Inferior parietal cortex (tissue), 1 donor: ENCODE measurements around the gene GLRX2.
"Not testable (repeated sequence)": the region's sequence is repeated elsewhere in the genome, so short reads cannot be mapped to it uniquely, and the experiment has no call there.

Experiments
- DNase-seq: peaks from one replicate; pipeline ENCODE4 v3.0.0-alpha.2; 2016; ENCODE audit errors: extremely low spot score

Gene GLRX2

GRCh38 chr1:193104907-193105820 is at the start of gene GLRX2:
Gene GLRX2 (minus strand): TSS chr1:193105414. CDS start chr1:193105382, 32 bp downstream.
- DNase-seq, result peak; percentile 83

DNA sequence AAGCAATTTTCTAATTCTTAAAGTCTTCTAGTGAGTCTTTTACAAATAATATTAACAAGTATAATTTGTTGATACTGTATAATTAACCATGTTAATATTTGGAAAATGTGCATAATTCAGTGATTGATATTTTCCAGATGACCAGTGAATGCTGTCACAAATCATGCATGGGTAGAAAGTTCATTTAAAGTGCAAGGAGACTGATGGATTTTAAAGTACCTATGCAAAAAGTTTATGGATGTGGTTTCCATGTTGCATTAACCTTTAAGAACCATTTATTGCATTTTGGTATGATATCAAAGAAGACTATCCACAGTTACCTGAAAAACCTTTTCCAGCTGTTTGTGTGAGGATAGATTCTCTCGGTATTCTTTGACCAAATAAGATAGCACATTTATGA is 39.8 kb upstream of the GLRX2 start:
- no peak for DNase-seq

GRCh38 chr1:193144361-193144938 is 39.2 kb upstream of the GLRX2 start:
- DNase-seq, result no peak

- peak; percentile 44 for DNase-seq
Observed at GRCh38 chr1:193143285-193143684, 38.1 kb upstream of the GLRX2 start.

DNA sequence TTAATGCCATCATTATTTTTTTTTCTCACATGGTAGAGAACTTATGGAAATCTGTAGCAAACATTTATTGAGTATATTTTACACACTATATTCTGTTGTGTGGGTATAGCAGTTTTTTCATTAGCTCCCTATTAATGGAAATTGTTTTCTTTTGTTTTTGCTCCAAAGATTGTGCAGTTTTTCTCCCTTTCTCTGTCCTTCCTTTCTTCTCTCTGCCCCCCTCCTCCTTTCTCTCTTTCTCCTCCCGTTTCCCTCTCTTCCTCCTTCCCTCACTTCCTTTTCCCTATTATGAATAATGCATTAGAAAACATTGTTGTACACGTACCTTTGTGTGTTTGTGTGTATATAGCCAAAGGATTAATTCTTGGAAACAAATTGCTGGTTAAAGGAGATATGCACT is 37.2 kb upstream of the GLRX2 start:
- DNase-seq, result no peak

GRCh38 chr1:193141804-193142203 is 36.6 kb upstream of the GLRX2 start:
- DNase-seq, result no peak

DNA sequence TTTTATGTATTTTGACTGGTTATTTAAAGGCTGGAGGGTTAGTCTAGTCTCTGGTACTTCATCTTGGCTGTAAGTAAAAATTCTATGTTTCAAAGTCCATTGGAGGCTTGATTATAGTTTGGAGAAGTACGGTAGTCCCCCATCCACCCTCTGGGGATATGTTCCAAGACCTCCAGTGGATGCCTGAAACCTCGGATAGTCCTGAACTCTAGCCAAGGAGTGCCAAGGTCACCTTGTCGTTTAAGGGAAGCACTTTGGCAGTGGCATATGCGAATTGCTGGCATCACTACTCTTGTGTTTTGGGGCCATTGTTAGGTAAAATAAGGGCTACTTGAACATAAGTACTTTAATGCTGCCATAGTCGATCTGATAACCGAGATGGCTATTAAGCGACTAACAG is 35.0 kb upstream of the GLRX2 start:
- no peak for DNase-seq

- no peak for DNase-seq
Observed at GRCh38 chr1:193131266-193131860, 26.1 kb upstream of the GLRX2 start.

DNA sequence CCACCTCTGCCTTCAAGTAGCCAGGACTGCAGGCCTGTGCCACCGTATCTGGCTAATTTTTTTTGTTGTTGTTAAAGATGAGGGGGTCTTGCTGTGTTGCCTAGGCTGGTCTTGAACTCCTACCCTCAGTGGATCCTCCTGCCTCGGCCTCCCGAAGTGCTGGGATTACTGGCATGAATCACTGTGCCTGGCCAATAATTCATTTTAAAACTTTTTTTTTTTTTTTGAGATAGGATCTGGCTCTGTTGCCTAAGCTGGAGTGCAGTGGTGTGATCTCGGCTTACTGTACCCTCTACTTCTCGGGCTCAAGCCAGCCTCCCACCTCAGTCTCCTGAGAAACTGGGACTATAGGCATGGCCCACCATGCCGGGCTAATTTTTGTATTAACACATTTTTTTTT is 20.2 kb upstream of the GLRX2 start:
- no peak for DNase-seq

DNA sequence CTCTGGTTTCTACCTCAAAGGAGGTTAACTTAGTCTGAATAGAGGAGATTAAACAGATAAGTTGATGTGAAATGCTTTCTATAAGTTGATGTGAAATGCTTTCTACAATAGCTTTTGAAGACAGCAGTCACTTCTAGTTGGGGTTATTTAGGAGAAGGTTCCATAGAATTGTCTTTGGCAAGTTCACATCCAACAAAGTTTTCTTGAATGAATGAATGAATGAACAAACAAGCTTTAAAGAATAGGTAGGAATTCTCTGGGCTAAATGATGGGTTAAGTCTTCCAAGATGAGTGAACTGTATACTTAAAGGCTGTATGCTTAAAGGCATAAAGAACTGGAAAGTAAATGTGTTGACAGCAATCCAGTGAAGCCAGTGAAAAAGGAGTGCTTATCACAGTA is 18.5 kb upstream of the GLRX2 start:
- no peak for DNase-seq

DNA sequence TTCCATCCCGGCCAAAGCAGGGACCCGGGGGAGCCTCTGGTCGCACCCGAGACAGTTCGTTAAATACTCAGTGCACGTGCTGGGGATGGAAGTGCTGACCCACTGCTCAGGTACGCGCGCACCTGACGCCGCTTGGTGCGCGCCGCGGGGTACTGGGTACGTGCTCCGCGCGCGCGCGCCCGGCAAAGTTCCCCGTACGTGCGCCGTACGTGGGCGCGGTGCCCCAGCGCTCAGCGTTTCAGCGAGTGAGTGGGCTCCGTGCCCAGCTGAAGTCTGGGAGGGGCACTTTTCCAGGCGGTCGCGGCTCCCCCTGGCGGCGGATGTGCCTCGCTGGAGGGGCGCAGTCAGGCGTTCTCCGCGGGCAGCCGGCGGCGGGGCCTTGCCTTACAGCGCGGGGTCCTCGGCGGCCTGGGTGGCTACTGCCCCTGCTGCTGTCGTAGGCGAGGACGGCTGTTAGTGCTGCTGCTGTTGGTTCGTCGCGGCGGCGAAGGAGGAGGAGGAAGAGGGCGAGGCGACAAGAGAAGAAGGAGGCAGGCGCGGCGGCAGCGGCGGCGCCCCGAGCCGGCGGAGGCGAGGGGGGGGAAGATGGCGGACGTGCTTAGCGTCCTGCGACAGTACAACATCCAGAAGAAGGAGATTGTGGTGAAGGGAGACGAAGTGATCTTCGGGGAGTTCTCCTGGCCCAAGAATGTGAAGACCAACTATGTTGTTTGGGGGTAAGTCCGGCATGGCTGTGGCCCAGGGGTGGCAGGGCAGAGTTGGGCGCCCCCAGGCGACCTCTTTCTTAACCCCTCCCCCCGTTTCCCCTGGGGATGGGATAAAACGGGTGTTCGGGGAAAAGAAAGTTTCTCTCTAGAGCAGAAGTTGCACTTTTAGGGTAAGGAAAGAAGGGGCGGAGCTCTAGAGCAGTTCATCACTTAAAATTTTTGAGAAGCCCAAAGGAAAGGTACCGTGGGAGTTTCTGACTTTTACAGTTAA is 16.7 kb upstream of the GLRX2 start, which contains the start of gene CDC73:
Gene CDC73, plus strand, starts transcription at position 416 of the 978 bp plus-strand sequence. Its CDS starts 170 bp downstream, at position 586.
- peak; percentile 97 for DNase-seq

- DNase-seq, result no peak
Observed at GRCh38 chr1:193120604-193121166, 15.5 kb upstream of the GLRX2 start.

DNA sequence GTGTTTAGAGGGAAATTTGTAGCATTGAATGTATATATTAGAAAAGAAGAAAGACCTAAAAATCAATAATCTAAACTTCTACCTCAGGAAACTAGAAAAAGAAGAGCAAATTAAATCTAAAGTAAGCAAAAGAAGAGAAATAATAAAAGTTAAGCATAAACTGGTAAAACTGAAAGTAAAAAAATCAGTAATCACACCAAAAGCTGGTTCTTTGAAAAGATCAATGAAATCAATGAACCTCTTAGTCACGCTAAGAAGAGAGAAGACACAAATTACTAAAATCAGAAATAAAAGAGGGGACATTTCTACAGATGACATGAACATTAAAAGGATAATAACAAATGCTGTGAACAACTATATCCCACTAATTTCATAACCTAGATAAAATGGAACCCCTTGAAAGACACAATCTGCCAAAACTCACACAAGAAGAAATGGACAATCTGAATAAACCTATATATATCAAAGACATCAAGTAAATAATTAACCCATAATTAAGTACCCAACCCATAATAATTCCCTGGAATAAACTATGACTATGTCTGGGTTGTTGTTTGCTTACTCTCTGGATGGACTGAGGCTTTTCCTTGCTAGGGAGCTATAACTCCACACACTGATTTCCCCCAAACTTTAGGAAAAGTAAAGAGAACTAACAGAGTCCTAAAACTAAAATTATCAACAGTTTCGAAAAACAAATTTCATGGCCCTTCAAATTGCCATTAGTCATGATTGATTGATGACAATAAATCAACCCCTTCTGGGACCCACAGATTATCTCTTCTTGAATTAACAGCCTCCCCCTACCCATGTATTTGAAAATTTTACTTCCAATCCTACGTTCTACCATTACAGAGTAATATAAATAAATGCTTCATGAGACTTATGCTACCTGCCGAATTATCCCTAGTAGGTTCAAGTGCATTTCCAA is 13.9 kb upstream of the GLRX2 start:
- DNase-seq, result no peak

- DNase-seq, result no peak
Observed at GRCh38 chr1:193118194-193118593, 13.0 kb upstream of the GLRX2 start.

- not testable (repeated sequence) for DNase-seq
Observed at GRCh38 chr1:193117167-193117566, 12.0 kb upstream of the GLRX2 start.

- no peak for DNase-seq
Observed at GRCh38 chr1:193115629-193116227, 10.5 kb upstream of the GLRX2 start.

GRCh38 chr1:193114485-193115095 is 9.4 kb upstream of the GLRX2 start:
- no peak for DNase-seq

GRCh38 chr1:193113992-193114332 is 8.7 kb upstream of the GLRX2 start:
- no peak for DNase-seq

GRCh38 chr1:193113258-193113991 is 8.2 kb upstream of the GLRX2 start:
- no peak for DNase-seq
